ENCODE results near the gene HACD4. TPM values are rescaled to one million over a fixed set of nuclear protein-coding genes. Genes with fewer than 3 reads are reported as not detected.

HACD4 gene, protein sequence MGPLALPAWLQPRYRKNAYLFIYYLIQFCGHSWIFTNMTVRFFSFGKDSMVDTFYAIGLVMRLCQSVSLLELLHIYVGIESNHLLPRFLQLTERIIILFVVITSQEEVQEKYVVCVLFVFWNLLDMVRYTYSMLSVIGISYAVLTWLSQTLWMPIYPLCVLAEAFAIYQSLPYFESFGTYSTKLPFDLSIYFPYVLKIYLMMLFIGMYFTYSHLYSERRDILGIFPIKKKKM
- total RNA-seq (1 to 10 TPM; 8.7 to 9.8 TPM), total RNA-seq (42.8 to 58.9 reads per million in 2 donors)

GRCh38 chr9:21031091-21031807 is at the start of gene HACD4:
Gene HACD4 (minus strand): TSS chr9:21031640. CDS start chr9:21031590, 50 bp downstream.
- peak; percentile 57 to 65 (median 61) for DNase-seq
- Mint-ChIP-seq H3K36me3 (ENCODE audit: low read depth) (peaks cover 2% of the 10 kb centered on the region), H3K4me1 (peaks cover 15% of the 10 kb centered on the region), H3K27ac (no peak within 1 kb of the TSS), H3K27me3 (no peaks in the 10 kb centered on the region), H3K4me3 (no peak within 1 kb of the TSS)
- no peaks in the 10 kb centered on the region for H3K9me3 ChIP-seq (ENCODE audit: control insufficient read depth, low read length, poor library complexity, severe bottlenecking)
- peak; percentile 87 for ATAC-seq

DNA sequence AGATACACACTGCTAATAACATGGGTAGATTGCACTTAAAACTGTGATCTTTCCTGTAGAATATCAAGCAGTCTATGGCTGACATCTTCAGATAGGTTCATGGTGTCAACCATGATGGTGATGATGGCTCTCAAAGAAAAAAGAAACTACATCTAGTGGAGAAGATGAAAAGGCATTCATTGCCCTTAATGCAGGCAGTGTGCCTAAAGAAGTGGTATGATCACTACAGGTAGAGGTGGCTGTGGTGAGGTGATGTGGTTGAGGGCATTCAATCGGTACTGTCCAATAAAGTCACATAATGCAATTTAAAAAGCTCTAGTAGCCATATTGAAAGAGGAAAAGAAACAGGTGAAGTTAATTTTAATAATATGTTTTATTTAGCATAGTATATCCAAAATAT is 49.4 kb upstream of the HACD4 start:
- ATAC-seq (no peak), DNase-seq (no peak)
- Mint-ChIP-seq H3K36me3 (ENCODE audit: low read depth) (no peaks in the 10 kb centered on the region), H3K27me3 (no peaks in the 10 kb centered on the region), H3K4me3 (no peak overlapping the region), H3K4me1 (peaks cover 23% of the 10 kb centered on the region), H3K27ac (no peak overlapping the region)
- H3K9me3 ChIP-seq (ENCODE audit: control insufficient read depth, low read length, poor library complexity, severe bottlenecking) = no peaks in the 10 kb centered on the region

DNA sequence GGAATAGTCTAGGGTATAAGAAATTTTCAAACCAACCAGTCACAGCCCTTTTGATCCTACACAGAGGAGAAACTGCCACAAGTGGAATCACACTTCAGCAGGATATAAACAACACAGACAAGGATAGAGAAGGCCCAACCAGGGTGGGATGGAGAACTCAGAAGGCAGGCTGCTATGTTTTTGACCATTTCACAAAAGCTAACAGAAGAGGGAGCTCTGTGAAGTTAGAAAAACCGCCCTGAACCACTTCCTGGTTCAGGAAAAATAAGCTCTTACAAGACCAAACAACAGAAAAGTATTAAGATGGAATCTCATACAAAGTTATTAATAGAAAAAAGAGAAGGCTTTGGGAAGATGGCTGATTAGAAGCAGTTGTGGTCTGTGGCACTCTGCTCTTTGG is 47.3 kb upstream of the HACD4 start:
- ATAC-seq (peak; percentile 49), DNase-seq (no peak)
- Mint-ChIP-seq H3K4me1 (peaks cover 23% of the 10 kb centered on the region), H3K27me3 (peaks cover 4% of the 10 kb centered on the region), H3K27ac (peak overlapping the region; percentile 27), H3K4me3 (no peak overlapping the region), H3K36me3 (ENCODE audit: low read depth) (no peaks in the 10 kb centered on the region)
- H3K9me3 ChIP-seq (ENCODE audit: control insufficient read depth, low read length, poor library complexity, severe bottlenecking) = no peaks in the 10 kb centered on the region

- DNase-seq (no peak), ATAC-seq (no peak)
- Mint-ChIP-seq H3K4me3 (no peak within 1 kb of the TSS), H3K27me3 (peaks cover 4% of the 10 kb centered on the region), H3K4me1 (peaks cover 22% of the 10 kb centered on the region), H3K27ac (peak within 1 kb of the TSS; percentile 27), H3K36me3 (ENCODE audit: low read depth) (no peaks in the 10 kb centered on the region)
- H3K9me3 ChIP-seq (ENCODE audit: control insufficient read depth, low read length, poor library complexity, severe bottlenecking) = no peaks in the 10 kb centered on the region
Observed at GRCh38 chr9:21077781-21078180, 46.3 kb upstream of the HACD4 start, which contains the start of gene IFNB1. Gene IFNB1 (minus strand): TSS chr9:21077942. CDS start chr9:21077869, 73 bp downstream.

GRCh38 chr9:21075484-21075883 is 44.0 kb upstream of the HACD4 start:
- DNase-seq (no peak), ATAC-seq (no peak)
- peaks cover 3% of the 10 kb centered on the region for H3K36me3 Mint-ChIP-seq (ENCODE audit: low read depth)
- H3K9me3 ChIP-seq (ENCODE audit: control insufficient read depth, low read length, poor library complexity, severe bottlenecking) = no peaks in the 10 kb centered on the region
- peaks cover 7% of the 10 kb centered on the region for H3K4me1 Mint-ChIP-seq
- peaks cover 4% of the 10 kb centered on the region for H3K27me3 Mint-ChIP-seq
- no peak overlapping the region for H3K4me3 Mint-ChIP-seq
- no peak overlapping the region for H3K27ac Mint-ChIP-seq

- H3K27ac Mint-ChIP-seq = no peak overlapping the region
- DNase-seq (no peak), ATAC-seq (no peak)
- no peaks in the 10 kb centered on the region for H3K9me3 ChIP-seq (ENCODE audit: control insufficient read depth, low read length, poor library complexity, severe bottlenecking)
- H3K27me3 Mint-ChIP-seq = peaks cover 4% of the 10 kb centered on the region
- no peaks in the 10 kb centered on the region for H3K4me1 Mint-ChIP-seq
- no peak overlapping the region for H3K4me3 Mint-ChIP-seq
- H3K36me3 Mint-ChIP-seq (ENCODE audit: low read depth) = peaks cover 3% of the 10 kb centered on the region
Observed at GRCh38 chr9:21070906-21071305, 39.5 kb upstream of the HACD4 start.

- Mint-ChIP-seq H3K27me3 (peaks cover 2% of the 10 kb centered on the region), H3K27ac (no peak overlapping the region), H3K36me3 (ENCODE audit: low read depth) (peaks cover 3% of the 10 kb centered on the region), H3K4me3 (no peak overlapping the region), H3K4me1 (no peaks in the 10 kb centered on the region)
- DNase-seq = no peak
- no peak for ATAC-seq
- H3K9me3 ChIP-seq (ENCODE audit: control insufficient read depth, low read length, poor library complexity, severe bottlenecking) = no peaks in the 10 kb centered on the region
Observed at GRCh38 chr9:21070171-21070571, 38.7 kb upstream of the HACD4 start.

GRCh38 chr9:21060919-21061561 is 29.6 kb upstream of the HACD4 start:
- H3K36me3 Mint-ChIP-seq (ENCODE audit: low read depth) = no peaks in the 10 kb centered on the region
- no peak for ATAC-seq
- H3K27me3 Mint-ChIP-seq = no peaks in the 10 kb centered on the region
- DNase-seq = no peak
- peaks cover 10% of the 10 kb centered on the region for H3K4me1 Mint-ChIP-seq
- H3K4me3 Mint-ChIP-seq = no peak overlapping the region
- H3K9me3 ChIP-seq (ENCODE audit: control insufficient read depth, low read length, poor library complexity, severe bottlenecking) = no peaks in the 10 kb centered on the region
- peak overlapping the region; percentile 16 for H3K27ac Mint-ChIP-seq

GRCh38 chr9:21056931-21057330 is 25.5 kb upstream of the HACD4 start:
- H3K27me3 Mint-ChIP-seq = no peaks in the 10 kb centered on the region
- no peak for ATAC-seq
- no peak overlapping the region for H3K4me3 Mint-ChIP-seq
- H3K9me3 ChIP-seq (ENCODE audit: control insufficient read depth, low read length, poor library complexity, severe bottlenecking) = no peaks in the 10 kb centered on the region
- H3K4me1 Mint-ChIP-seq = peaks cover 10% of the 10 kb centered on the region
- H3K27ac Mint-ChIP-seq = no peak overlapping the region
- no peak for DNase-seq
- H3K36me3 Mint-ChIP-seq (ENCODE audit: low read depth) = no peaks in the 10 kb centered on the region

DNA sequence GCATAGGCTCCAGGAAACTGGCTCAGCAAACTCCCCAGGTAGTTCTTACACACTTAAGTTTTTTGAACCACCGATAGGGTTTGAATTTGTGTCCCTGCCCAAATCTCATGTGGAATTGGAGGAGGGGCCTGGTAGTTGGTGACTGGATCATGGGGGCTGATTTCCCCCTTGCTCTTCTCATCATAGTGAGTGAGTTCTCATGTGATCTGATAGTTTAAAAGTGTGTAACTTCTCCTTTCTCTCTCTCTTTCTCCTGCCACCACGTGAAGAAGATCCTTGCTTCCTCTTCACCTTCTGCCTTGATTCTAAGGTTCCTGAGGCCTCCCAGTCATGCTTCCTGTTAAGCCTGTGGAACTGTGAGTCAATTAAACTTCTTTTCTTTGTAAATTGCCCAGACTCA is 22.4 kb upstream of the HACD4 start:
- H3K27ac Mint-ChIP-seq = no peak overlapping the region
- DNase-seq (no peak), ATAC-seq (no peak)
- H3K27me3 Mint-ChIP-seq = peaks cover under 1% of the 10 kb centered on the region
- H3K4me3 Mint-ChIP-seq = no peak overlapping the region
- no peaks in the 10 kb centered on the region for H3K4me1 Mint-ChIP-seq
- no peaks in the 10 kb centered on the region for H3K9me3 ChIP-seq (ENCODE audit: control insufficient read depth, low read length, poor library complexity, severe bottlenecking)
- no peaks in the 10 kb centered on the region for H3K36me3 Mint-ChIP-seq (ENCODE audit: low read depth)

- H3K27me3 Mint-ChIP-seq = peaks cover 10% of the 10 kb centered on the region
- no peak overlapping the region for H3K4me3 Mint-ChIP-seq
- no peak overlapping the region for H3K27ac Mint-ChIP-seq
- DNase-seq (no peak), ATAC-seq (no peak)
- H3K9me3 ChIP-seq (ENCODE audit: control insufficient read depth, low read length, poor library complexity, severe bottlenecking) = no peaks in the 10 kb centered on the region
- peaks cover 2% of the 10 kb centered on the region for H3K36me3 Mint-ChIP-seq (ENCODE audit: low read depth)
- peaks cover 3% of the 10 kb centered on the region for H3K4me1 Mint-ChIP-seq
Observed at GRCh38 chr9:21047281-21047691, 15.8 kb upstream of the HACD4 start.

DNA sequence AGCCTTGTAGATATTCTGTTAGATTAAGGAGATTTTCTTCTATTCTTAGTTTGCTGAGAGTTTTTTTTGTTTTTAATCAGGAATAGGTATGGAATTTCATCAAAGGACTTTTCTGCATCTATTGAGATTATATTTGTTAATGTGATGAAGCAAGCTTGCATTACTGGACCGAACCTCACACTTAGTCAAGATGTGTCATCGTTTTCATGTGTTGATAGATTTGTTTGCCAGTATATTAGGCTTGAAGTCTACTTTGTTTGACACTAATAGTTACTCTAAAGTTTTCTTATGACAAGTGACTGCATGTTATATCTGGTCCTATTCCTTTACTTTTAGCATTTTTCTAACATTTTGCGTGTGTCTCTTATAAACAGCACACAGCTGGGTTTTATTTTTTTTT is 12.4 kb upstream of the HACD4 start:
- no peak for DNase-seq
- Mint-ChIP-seq H3K4me1 (peaks cover 12% of the 10 kb centered on the region), H3K4me3 (no peak overlapping the region), H3K36me3 (ENCODE audit: low read depth) (peaks cover 2% of the 10 kb centered on the region), H3K27me3 (peaks cover 9% of the 10 kb centered on the region), H3K27ac (no peak overlapping the region)
- no peaks in the 10 kb centered on the region for H3K9me3 ChIP-seq (ENCODE audit: control insufficient read depth, low read length, poor library complexity, severe bottlenecking)
- no peak for ATAC-seq

GRCh38 chr9:21042466-21042865 is 11.0 kb upstream of the HACD4 start:
- peaks cover under 1% of the 10 kb centered on the region for H3K36me3 Mint-ChIP-seq (ENCODE audit: low read depth)
- H3K4me1 Mint-ChIP-seq = peaks cover 9% of the 10 kb centered on the region
- H3K9me3 ChIP-seq (ENCODE audit: control insufficient read depth, low read length, poor library complexity, severe bottlenecking) = no peaks in the 10 kb centered on the region
- no peak overlapping the region for H3K4me3 Mint-ChIP-seq
- no peak for DNase-seq
- no peak overlapping the region for H3K27ac Mint-ChIP-seq
- no peak for ATAC-seq
- no peaks in the 10 kb centered on the region for H3K27me3 Mint-ChIP-seq

Data from T-helper 17 cell (primary cell).